Stomach (tissue), 4 donors: ENCODE measurements around the gene CSAD.

ENCODE experiments used
- CTCF ChIP-seq, 7 experiments: fragments of 450-650 bp in 4 of 7; fragments of 200-600 bp in 3 of 7; sonication (generic) in 3 of 7; IDR thresholded peaks; one replicate each; pipeline ENCODE4 v1.5.1; 2016 to 2019; ENCODE audit warnings: antibody characterized with exemption in 7 of 7, control low read depth in 2 of 7, mild to moderate bottlenecking in 1 of 7
- EP300 ChIP-seq: sonication (generic); formaldehyde crosslinking; IDR thresholded peaks from one replicate; pipeline ENCODE4 v1.6.1; 2017; ENCODE audit warnings: antibody characterized with exemption
- POLR2A ChIP-seq, 4 donors: fragments of 450-650 bp; IDR thresholded peaks; one replicate each; pipeline ENCODE4 v1.6.1; 2016; ENCODE audit warnings: antibody characterized with exemption in 4 of 4, control low read depth in 2 of 4, mild to moderate bottlenecking in 1 of 4, moderate library complexity in 1 of 4
- POLR2AphosphoS5 ChIP-seq, 3 donors: sonication (generic); formaldehyde crosslinking; IDR thresholded peaks; one replicate each; pipeline ENCODE4 v1.6.1; 2016; ENCODE audit warnings: antibody characterized with exemption in 3 of 3

DNA sequence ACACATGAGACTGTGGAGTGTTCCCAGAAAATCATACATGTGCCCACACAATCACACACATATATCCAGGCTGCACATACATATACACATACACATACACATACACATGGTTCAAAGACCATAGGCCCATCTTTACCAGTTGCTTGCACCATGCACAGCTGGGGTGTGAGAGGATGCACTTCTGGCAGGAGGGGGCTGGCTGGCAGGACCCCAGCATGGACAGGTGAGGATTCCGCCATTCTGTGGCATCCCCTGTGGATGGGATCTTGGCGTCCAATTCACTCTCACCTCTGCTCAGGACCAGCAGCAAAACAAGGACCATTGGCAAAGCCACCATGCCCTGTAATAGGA is 19.4 kb upstream of the CSAD start:
- no peak for TF ChIP-seq CTCF (IDR thresholded peaks at IDR 0.05)
- no peak for TF ChIP-seq EP300
- no peak for TF ChIP-seq POLR2A (IDR thresholded peaks at IDR 0.05)
- no peak for TF ChIP-seq POLR2AphosphoS5 (IDR thresholded peaks at IDR 0.05)
